Osteoblast (primary cell): ENCODE results near the gene LELP1. TPM values are rescaled to one million over a fixed set of nuclear protein-coding genes. Genes with fewer than 3 reads are reported as not detected.

Experiments
- DNase-seq: peaks from one replicate; pipeline ENCODE4 v3.0.0; 2011; ENCODE audit warnings: low spot score, mixed read lengths; ENCODE audit not compliant: insufficient read length; ENCODE audit errors: missing footprints
- H2AFZ ChIP-seq: 2 replicates; pipeline ENCODE4 v1.6.0; 2011; ENCODE audit warnings: mild to moderate bottlenecking, low read length
- H3K27ac ChIP-seq: 2 replicates; pipeline ENCODE4 v1.5.1; 2011; ENCODE audit warnings: mild to moderate bottlenecking, low read depth, low read length, moderate library complexity
- H3K27me3 ChIP-seq: 2 replicates; pipeline ENCODE4 v1.6.0; 2012; ENCODE audit warnings: mild to moderate bottlenecking, control low read depth, inconsistent platforms, low read length, moderate library complexity; ENCODE audit not compliant: insufficient read depth
- H3K36me3 ChIP-seq: 2 replicates; pipeline ENCODE4 v1.5.1; 2011; ENCODE audit warnings: mild to moderate bottlenecking, low read length, control low read depth, moderate library complexity; ENCODE audit not compliant: insufficient read depth
- H3K4me1 ChIP-seq: 2 replicates; pipeline ENCODE4 v1.5.1; 2011; ENCODE audit warnings: mild to moderate bottlenecking, low read length, control low read depth, moderate library complexity; ENCODE audit not compliant: insufficient read depth
- H3K4me2 ChIP-seq: 2 replicates; pipeline ENCODE4 v1.6.0; 2011; ENCODE audit warnings: mild to moderate bottlenecking, low read length; ENCODE audit not compliant: insufficient read depth
- H3K4me3 ChIP-seq: fragments of 200-600 bp; sonication (generic); 3 replicates; pipeline ENCODE4 v1.5.1; 2012; ENCODE audit warnings: mild to moderate bottlenecking, low read length, inconsistent platforms; ENCODE audit not compliant: insufficient read depth
- H3K79me2 ChIP-seq: 2 replicates; pipeline ENCODE4 v1.6.0; 2012; ENCODE audit warnings: mild to moderate bottlenecking, low read length, control low read depth, inconsistent platforms; ENCODE audit not compliant: insufficient read depth
- H3K9me3 ChIP-seq: 2 replicates; pipeline ENCODE4 v1.5.1; 2011; ENCODE audit warnings: low read depth, low read length, control low read depth
- H4K20me1 ChIP-seq: 2 replicates; pipeline ENCODE4 v1.6.0; 2012; ENCODE audit warnings: mild to moderate bottlenecking, low read length, control low read depth; ENCODE audit not compliant: insufficient read depth
- total RNA-seq: library from RNA; depleted of rRNA; stranded (reverse); fragments of >200 nt; gene quantifications from 2 replicates; pipeline ENCODE4 v1.2.3, GENCODE V29; 2012
- TF ChIP-seq, protein P1 (sequence below): IDR thresholded peaks from 2 replicates; pipeline ENCODE4 v1.5.1; 2011; ENCODE audit warnings: mild to moderate bottlenecking, low read depth, low read length, moderate library complexity; ENCODE audit errors: extremely low read depth

Gene LELP1
- total RNA-seq, 1 donor, result not detected

DNA sequence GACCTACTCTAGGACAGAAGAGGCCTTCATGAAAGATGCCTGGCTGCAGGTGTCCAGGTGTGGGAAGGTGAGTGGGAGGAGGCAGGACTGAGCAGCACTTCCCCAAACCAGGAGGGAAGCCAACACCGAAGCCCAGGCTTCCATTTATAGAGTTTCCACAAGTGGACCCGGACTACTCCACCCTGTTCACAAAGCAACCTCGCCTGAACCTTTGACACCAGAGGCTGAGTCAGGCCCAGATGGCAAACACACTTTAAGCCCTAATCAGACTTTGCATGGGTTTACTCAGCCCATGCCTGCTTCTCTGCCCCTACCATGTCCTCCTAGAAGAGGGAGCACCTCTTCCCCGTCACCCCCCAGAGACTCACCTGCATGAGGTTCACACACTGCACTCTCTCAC, 28.1 kb downstream of the LELP1 start:
- Histone ChIP-seq H3K4me2 (no peak overlapping the region), H3K79me2 (no peaks in the 10 kb centered on the region), H3K36me3 (no peaks in the 10 kb centered on the region), H3K27me3 (no peaks in the 10 kb centered on the region), H3K4me3 (no peak overlapping the region), H3K27ac (no peak overlapping the region), H4K20me1 (no peaks in the 10 kb centered on the region), H3K9me3 (no peaks in the 10 kb centered on the region), H2AFZ (no peak overlapping the region), H3K4me1 (no peaks in the 10 kb centered on the region)
- no peak for DNase-seq
- TF ChIP-seq, protein P1, sequence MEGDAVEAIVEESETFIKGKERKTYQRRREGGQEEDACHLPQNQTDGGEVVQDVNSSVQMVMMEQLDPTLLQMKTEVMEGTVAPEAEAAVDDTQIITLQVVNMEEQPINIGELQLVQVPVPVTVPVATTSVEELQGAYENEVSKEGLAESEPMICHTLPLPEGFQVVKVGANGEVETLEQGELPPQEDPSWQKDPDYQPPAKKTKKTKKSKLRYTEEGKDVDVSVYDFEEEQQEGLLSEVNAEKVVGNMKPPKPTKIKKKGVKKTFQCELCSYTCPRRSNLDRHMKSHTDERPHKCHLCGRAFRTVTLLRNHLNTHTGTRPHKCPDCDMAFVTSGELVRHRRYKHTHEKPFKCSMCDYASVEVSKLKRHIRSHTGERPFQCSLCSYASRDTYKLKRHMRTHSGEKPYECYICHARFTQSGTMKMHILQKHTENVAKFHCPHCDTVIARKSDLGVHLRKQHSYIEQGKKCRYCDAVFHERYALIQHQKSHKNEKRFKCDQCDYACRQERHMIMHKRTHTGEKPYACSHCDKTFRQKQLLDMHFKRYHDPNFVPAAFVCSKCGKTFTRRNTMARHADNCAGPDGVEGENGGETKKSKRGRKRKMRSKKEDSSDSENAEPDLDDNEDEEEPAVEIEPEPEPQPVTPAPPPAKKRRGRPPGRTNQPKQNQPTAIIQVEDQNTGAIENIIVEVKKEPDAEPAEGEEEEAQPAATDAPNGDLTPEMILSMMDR, result no peak

DNA sequence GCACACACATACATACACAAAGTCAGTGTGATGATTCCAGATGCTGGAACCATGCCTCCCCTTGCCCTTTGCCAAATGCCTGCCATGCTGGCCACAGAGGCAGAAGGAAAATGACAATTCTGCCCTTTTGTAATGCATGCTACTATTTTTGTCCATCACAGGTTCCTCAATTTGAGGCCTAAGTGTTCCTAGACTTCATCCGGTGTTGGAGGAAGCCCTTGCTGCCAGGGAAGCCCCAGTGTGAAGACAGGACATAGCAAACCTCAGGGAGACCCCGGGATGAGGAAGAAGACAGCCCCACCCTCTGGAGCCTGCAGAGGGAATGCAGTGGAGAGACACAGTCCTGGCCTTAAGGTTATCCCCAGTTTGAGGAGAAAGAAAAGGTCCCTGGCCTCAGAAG, 28.6 kb downstream of the LELP1 start:
- H3K9me3 ChIP-seq, result no peaks in the 10 kb centered on the region
- H3K79me2 ChIP-seq, result no peaks in the 10 kb centered on the region
- no peak overlapping the region for H3K4me3 ChIP-seq
- no peak overlapping the region for H2AFZ ChIP-seq
- no peaks in the 10 kb centered on the region for H3K27me3 ChIP-seq
- H3K4me1 ChIP-seq, result no peaks in the 10 kb centered on the region
- H3K27ac ChIP-seq, result no peak overlapping the region
- DNase-seq, result no peak
- H4K20me1 ChIP-seq, result no peaks in the 10 kb centered on the region
- no peaks in the 10 kb centered on the region for H3K36me3 ChIP-seq
- H3K4me2 ChIP-seq, result no peak overlapping the region
- TF ChIP-seq, protein P1, result no peak

DNA sequence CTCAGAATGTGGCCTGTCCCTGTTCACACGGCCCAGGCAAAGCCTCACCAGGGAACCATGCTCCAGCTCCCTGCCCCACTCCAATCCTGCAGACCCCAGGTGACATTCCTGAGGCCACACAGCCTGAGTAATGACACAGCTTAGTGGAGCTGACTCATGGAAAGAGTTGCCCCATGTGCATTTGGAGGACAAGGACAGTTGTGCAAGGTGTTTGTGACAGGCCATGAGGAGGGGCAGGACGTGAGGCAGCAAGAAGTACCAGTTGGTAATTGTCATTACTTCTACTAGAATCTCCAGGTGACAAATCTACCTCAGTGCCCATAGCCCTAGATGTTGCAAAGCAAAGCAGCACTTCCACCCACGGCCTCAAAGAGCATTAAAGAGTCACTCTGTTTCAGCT, 29.3 kb downstream of the LELP1 start:
- DNase-seq, result no peak

DNA sequence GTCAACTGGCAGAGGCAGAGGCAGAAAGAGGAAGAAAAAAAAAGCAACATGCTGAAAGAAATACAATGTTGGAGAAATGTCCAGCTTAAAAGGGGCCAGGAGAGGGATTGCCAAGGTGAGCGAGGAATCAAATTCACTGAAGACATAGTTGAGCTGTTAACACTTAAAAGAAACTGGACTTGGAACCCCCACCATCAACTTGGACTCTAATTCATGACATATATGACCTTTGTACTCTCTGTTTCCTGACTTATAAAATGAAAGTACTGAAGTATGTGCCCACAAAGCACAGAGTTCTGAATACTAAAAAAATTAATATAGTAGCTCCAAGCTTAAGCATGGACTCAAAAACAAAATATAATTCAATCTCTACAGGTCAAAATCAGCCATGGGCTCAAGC, 30.2 kb downstream of the LELP1 start:
- H3K4me1 ChIP-seq, result no peaks in the 10 kb centered on the region
- H3K79me2 ChIP-seq, result no peaks in the 10 kb centered on the region
- no peak overlapping the region for H3K27ac ChIP-seq
- H3K27me3 ChIP-seq, result no peaks in the 10 kb centered on the region
- no peak overlapping the region for H3K4me2 ChIP-seq
- H3K36me3 ChIP-seq, result no peaks in the 10 kb centered on the region
- TF ChIP-seq, protein P1, result no peak
- H3K4me3 ChIP-seq, result no peak overlapping the region
- H3K9me3 ChIP-seq, result no peaks in the 10 kb centered on the region
- H2AFZ ChIP-seq, result no peak overlapping the region
- DNase-seq, result no peak
- H4K20me1 ChIP-seq, result no peaks in the 10 kb centered on the region

More for the DNA sequence above, 29.3 kb downstream of the LELP1 start:
- no peak overlapping the region for H2AFZ ChIP-seq
- H3K4me1 ChIP-seq, result no peaks in the 10 kb centered on the region
- H3K79me2 ChIP-seq, result no peaks in the 10 kb centered on the region
- no peaks in the 10 kb centered on the region for H4K20me1 ChIP-seq
- TF ChIP-seq, protein P1, result no peak
- H3K4me2 ChIP-seq, result no peak overlapping the region
- no peaks in the 10 kb centered on the region for H3K27me3 ChIP-seq
- no peaks in the 10 kb centered on the region for H3K36me3 ChIP-seq
- H3K4me3 ChIP-seq, result no peak overlapping the region
- no peaks in the 10 kb centered on the region for H3K9me3 ChIP-seq
- no peak overlapping the region for H3K27ac ChIP-seq
